Mesenchymal stem cell (in vitro differentiated cells and primary cell): Measurements from ENCODE around the gene VWA7.

Experiments
- DNase-seq: peaks from one replicate; pipeline ENCODE4 v3.0.0-alpha.2; 2013
- H2AFZ ChIP-seq: one replicate; pipeline ENCODE4 v1.6.1; 2013; ENCODE audit warnings: low read depth, mild to moderate bottlenecking, control low read depth, inconsistent platforms, low read length, moderate library complexity
- H2AK5ac ChIP-seq: 2 replicates; pipeline ENCODE4 v1.6.1; 2013; ENCODE audit warnings: low read length, moderate library complexity, mild to moderate bottlenecking, inconsistent platforms; ENCODE audit not compliant: severe bottlenecking
- H2BK120ac ChIP-seq: one replicate; pipeline ENCODE4 v1.6.1; 2013; ENCODE audit warnings: low read depth, mild to moderate bottlenecking, inconsistent platforms, low read length, moderate library complexity
- H2BK12ac ChIP-seq, 2 experiments: one replicate each; pipeline ENCODE4 v1.6.1; 2013; ENCODE audit warnings: inconsistent platforms in 2 of 2, low read length in 2 of 2, mild to moderate bottlenecking in 2 of 2, moderate library complexity in 2 of 2, control low read depth in 1 of 2
- H2BK15ac ChIP-seq: one replicate; pipeline ENCODE4 v1.6.1; 2013; ENCODE audit warnings: mild to moderate bottlenecking, low read depth, inconsistent platforms; ENCODE audit not compliant: poor library complexity, severe bottlenecking
- H2BK5ac ChIP-seq: 2 replicates; pipeline ENCODE4 v1.6.1; 2013; ENCODE audit warnings: low read depth, mild to moderate bottlenecking, low read length, control low read depth, inconsistent platforms; ENCODE audit not compliant: poor library complexity, severe bottlenecking
- H3K14ac ChIP-seq, 2 experiments: one replicate each; pipeline ENCODE4 v1.6.1; 2013; ENCODE audit warnings: inconsistent platforms in 2 of 2, low read length in 2 of 2, control low read depth in 1 of 2, mild to moderate bottlenecking in 1 of 2, moderate library complexity in 1 of 2
- H3K18ac ChIP-seq, 2 experiments: one replicate each; pipeline ENCODE4 v1.6.1; 2013; ENCODE audit warnings: inconsistent platforms in 2 of 2, low read length in 2 of 2, control low read depth in 1 of 2, low read depth in 1 of 2, mild to moderate bottlenecking in 1 of 2
- H3K23ac ChIP-seq, 2 experiments: one replicate each; pipeline ENCODE4 v1.6.1; 2013; ENCODE audit warnings: inconsistent platforms in 2 of 2, low read length in 2 of 2, mild to moderate bottlenecking in 2 of 2, moderate library complexity in 2 of 2, control low read depth in 1 of 2
- H3K27ac ChIP-seq: 2 replicates; pipeline ENCODE4 v1.5.1; 2013; ENCODE audit warnings: mild to moderate bottlenecking, moderate library complexity, low read length, control low read depth, inconsistent platforms; ENCODE audit not compliant: poor library complexity, severe bottlenecking
- H3K27me3 ChIP-seq, 2 experiments: 2 replicates each; pipeline versions ENCODE4 v1.6.1 to v1.7.0; 2013; ENCODE audit warnings: low read length in 2 of 2, mild to moderate bottlenecking in 2 of 2, moderate library complexity in 2 of 2, control low read depth in 1 of 2, inconsistent platforms in 1 of 2; ENCODE audit not compliant: control insufficient read depth in 1 of 2, insufficient read depth in 1 of 2
- H3K36me3 ChIP-seq, 2 experiments: 2 replicates each; pipeline versions ENCODE4 v1.6.1 to v1.7.0; 2013; ENCODE audit warnings: low read length in 2 of 2, control low read depth in 1 of 2, inconsistent platforms in 1 of 2, low read depth in 1 of 2, mild to moderate bottlenecking in 1 of 2; ENCODE audit not compliant: insufficient read depth in 2 of 2, control insufficient read depth in 1 of 2
- H3K4ac ChIP-seq, 2 experiments: one replicate each; pipeline ENCODE4 v1.6.1; 2013; ENCODE audit warnings: inconsistent platforms in 2 of 2, low read length in 2 of 2, mild to moderate bottlenecking in 2 of 2, moderate library complexity in 2 of 2, control low read depth in 1 of 2, low read depth in 1 of 2
- H3K4me1 ChIP-seq: 2 replicates; pipeline ENCODE4 v1.6.1; 2013; ENCODE audit warnings: low read depth, low read length, control low read depth; ENCODE audit not compliant: control insufficient read depth, insufficient read depth
- H3K4me2 ChIP-seq: 2 replicates; pipeline ENCODE4 v1.6.1; 2013; ENCODE audit warnings: low read length, mild to moderate bottlenecking, inconsistent platforms; ENCODE audit not compliant: poor library complexity, severe bottlenecking
- H3K4me3 ChIP-seq, 2 experiments: 2 replicates each; pipeline versions ENCODE4 v1.5.1 to v1.7.0; 2013; ENCODE audit warnings: low read length in 2 of 2, mild to moderate bottlenecking in 2 of 2, control low read depth in 1 of 2, low read depth in 1 of 2; ENCODE audit not compliant: insufficient read depth in 1 of 2
- H3K79me1 ChIP-seq: replicated peaks from 2 replicates; pipeline ENCODE4 v1.6.1; 2013; ENCODE audit warnings: mild to moderate bottlenecking, control low read depth, low read length, inconsistent platforms; ENCODE audit not compliant: poor library complexity, severe bottlenecking
- H3K9ac ChIP-seq: 2 replicates; pipeline ENCODE4 v1.7.0; 2013; ENCODE audit warnings: mild to moderate bottlenecking, low read length, moderate library complexity
- H3K9me3 ChIP-seq: 2 replicates; pipeline ENCODE4 v1.7.0; 2013; ENCODE audit warnings: mild to moderate bottlenecking, low read length; ENCODE audit not compliant: control insufficient read depth
- H4K8ac ChIP-seq: one replicate; pipeline ENCODE4 v1.6.1; 2013; ENCODE audit warnings: inconsistent platforms, mild to moderate bottlenecking, low read length, moderate library complexity
- H4K91ac ChIP-seq: one replicate; pipeline ENCODE4 v1.6.1; 2013; ENCODE audit warnings: mild to moderate bottlenecking, low read length, inconsistent platforms
- WGBS: methylation state at CpG from one replicate; pipeline ENCODE4 v1.1.7; 2013; ENCODE audit warnings: mixed read lengths; 5-methylcytosine and 5-hydroxymethylcytosine counted together

Gene VWA7

GRCh38 chr6:31729979-31730630, 47.0 kb downstream of the VWA7 start:
- no peaks in the 10 kb centered on the region for H3K27me3 ChIP-seq
- H3K9ac ChIP-seq = peak overlapping the region; percentile 98
- peak overlapping the region; percentile 89 for H4K91ac ChIP-seq
- H3K36me3 ChIP-seq = peaks cover 57 to 67% of the 10 kb centered on the region in 2 experiments
- peak overlapping the region; percentile 87 for H2BK15ac ChIP-seq
- peak overlapping the region; percentile 66 to 80 for H3K4ac ChIP-seq
- peak overlapping the region; percentile 96 for H4K8ac ChIP-seq
- WGBS = under 1% methylated on average over 31 of the region's 46 CpGs
- peak overlapping the region; percentile 67 for H3K27ac ChIP-seq
- no peak overlapping the region for H2BK12ac ChIP-seq
- H3K23ac ChIP-seq = no peak overlapping the region
- H3K4me2 ChIP-seq = peak overlapping the region; percentile 82
- H3K4me1 ChIP-seq = peaks cover 22% of the 10 kb centered on the region
- DNase-seq = peak; percentile 92
- H3K4me3 ChIP-seq = peak overlapping the region; percentile 74 to 93
- no peak overlapping the region for H2BK5ac ChIP-seq
- no peak overlapping the region for H2AFZ ChIP-seq
- H3K18ac ChIP-seq = peak overlapping the region; percentile 85 to 89
- peaks cover 19% of the 10 kb centered on the region for H3K79me1 ChIP-seq
- peak overlapping the region; percentile 82 for H2BK120ac ChIP-seq
- peak overlapping the region in 1 of 2 experiments; percentile 56 for H3K14ac ChIP-seq
- H2AK5ac ChIP-seq = no peak overlapping the region
- H3K9me3 ChIP-seq = no peaks in the 10 kb centered on the region

DNA sequence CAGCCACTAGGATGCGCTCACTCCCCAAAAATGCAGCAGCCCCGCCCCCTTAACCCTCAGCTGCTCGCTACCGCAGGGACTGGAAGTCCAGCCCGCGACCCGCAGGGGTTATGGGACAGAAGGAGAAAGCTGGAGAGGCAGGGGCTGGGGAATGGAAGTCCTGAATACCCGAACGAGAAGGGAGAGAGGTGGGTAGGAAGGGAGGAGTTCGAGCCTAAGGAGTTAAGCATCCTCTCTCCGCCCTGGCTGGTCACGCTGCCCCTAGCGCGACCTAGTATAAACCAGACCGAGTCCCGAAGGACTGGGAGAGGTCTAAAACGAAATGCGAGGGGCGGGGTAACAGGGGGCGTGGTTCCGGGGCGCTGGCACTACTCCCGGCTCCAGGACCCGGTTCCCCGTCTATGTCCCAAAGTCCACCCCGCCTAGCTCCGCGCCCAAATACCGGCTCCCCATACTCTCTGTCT, 47.6 kb downstream of the VWA7 start:
- peak overlapping the region; percentile 67 for H3K27ac ChIP-seq
- no peak overlapping the region for H2BK12ac ChIP-seq
- H3K4me2 ChIP-seq = peak overlapping the region; percentile 82
- H3K36me3 ChIP-seq = peaks cover 62 to 67% of the 10 kb centered on the region in 2 experiments
- H3K79me1 ChIP-seq = peaks cover 19% of the 10 kb centered on the region
- H2BK120ac ChIP-seq = peak overlapping the region; percentile 82
- peak overlapping the region; percentile 74 to 93 for H3K4me3 ChIP-seq
- no peaks in the 10 kb centered on the region for H3K27me3 ChIP-seq
- peak overlapping the region; percentile 87 for H2BK15ac ChIP-seq
- peak overlapping the region; percentile 89 for H4K91ac ChIP-seq
- H3K9ac ChIP-seq = peak overlapping the region; percentile 98
- H3K9me3 ChIP-seq = no peaks in the 10 kb centered on the region
- H2AFZ ChIP-seq = no peak overlapping the region
- H4K8ac ChIP-seq = peak overlapping the region; percentile 96
- H3K4me1 ChIP-seq = peaks cover 22% of the 10 kb centered on the region
- peak; percentile 95 for DNase-seq
- H3K18ac ChIP-seq = peak overlapping the region; percentile 85 to 89
- peak overlapping the region; percentile 66 to 80 for H3K4ac ChIP-seq
- WGBS = 0% methylated on average over 8 of the region's 29 CpGs
- H3K14ac ChIP-seq = peak overlapping the region in 1 of 2 experiments; percentile 56
- H2BK5ac ChIP-seq = peak overlapping the region; percentile 15
- no peak overlapping the region for H3K23ac ChIP-seq
- no peak overlapping the region for H2AK5ac ChIP-seq

DNA sequence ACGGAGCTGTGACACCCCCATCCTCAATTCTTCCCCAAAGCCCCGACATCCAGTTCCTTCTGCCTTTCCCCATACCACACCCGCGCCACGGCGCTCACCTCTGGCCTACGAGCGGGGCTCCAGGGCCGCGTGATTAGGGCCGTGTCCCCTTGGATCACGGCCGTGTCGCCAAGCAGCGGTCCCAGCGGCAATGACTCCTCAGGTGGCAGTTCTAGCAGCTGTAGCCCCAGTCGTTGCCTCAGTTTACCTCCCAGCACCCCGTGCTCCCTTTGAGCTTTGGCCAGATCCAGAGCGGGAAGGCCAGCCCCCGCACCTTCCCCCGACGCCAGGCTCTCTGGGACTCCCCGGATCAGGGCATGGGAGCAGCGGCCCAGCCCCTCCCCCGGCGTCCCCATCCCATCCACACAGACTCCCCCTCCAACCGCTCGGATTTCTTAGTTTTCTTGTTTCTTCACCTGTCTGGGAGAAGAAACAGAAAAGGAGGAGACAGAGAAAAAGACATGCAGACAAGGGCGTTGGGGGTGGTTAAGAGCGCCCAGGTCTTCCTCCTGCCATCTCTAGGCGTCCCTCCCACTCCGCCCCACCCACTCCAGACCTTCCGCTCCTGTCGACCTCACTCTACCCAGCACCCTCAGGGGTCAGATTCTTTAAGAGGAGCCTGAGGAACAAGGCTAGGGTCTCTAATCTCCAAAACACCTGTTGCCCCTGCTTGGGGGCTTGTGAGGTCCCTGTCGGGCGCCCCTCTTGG, 48.2 kb downstream of the VWA7 start, which contains the start of gene DDAH2:
Gene DDAH2, minus strand, starts transcription at position 533 of the 748 bp plus-strand sequence. Its CDS starts 138 bp downstream, at position 395.
- no peak within 1 kb of the TSS for H3K23ac ChIP-seq
- peak within 1 kb of the TSS; percentile 82 for H2BK120ac ChIP-seq
- H2BK12ac ChIP-seq = peak within 1 kb of the TSS in 1 of 2 experiments; percentile 55
- peak within 1 kb of the TSS in 1 of 2 experiments; percentile 56 for H3K14ac ChIP-seq
- H2BK5ac ChIP-seq = peak within 1 kb of the TSS; percentile 15
- H3K36me3 ChIP-seq = peaks cover 61 to 64% of the 10 kb centered on the region in 2 experiments
- H3K9ac ChIP-seq = peak within 1 kb of the TSS; percentile 98
- no peak within 1 kb of the TSS for H2AFZ ChIP-seq
- H3K27ac ChIP-seq = peak within 1 kb of the TSS; percentile 67
- peaks cover 19% of the 10 kb centered on the region for H3K79me1 ChIP-seq
- peak within 1 kb of the TSS; percentile 96 for H4K8ac ChIP-seq
- no peaks in the 10 kb centered on the region for H3K27me3 ChIP-seq
- H3K4me2 ChIP-seq = peak within 1 kb of the TSS; percentile 82
- peak within 1 kb of the TSS; percentile 87 for H2BK15ac ChIP-seq
- WGBS = 54% methylated on average over 31 of the region's 36 CpGs
- H3K9me3 ChIP-seq = no peaks in the 10 kb centered on the region
- no peak for DNase-seq
- H3K4ac ChIP-seq = peak within 1 kb of the TSS; percentile 66 to 80
- H3K4me1 ChIP-seq = peaks cover 18% of the 10 kb centered on the region
- H2AK5ac ChIP-seq = no peak within 1 kb of the TSS
- H4K91ac ChIP-seq = peak within 1 kb of the TSS; percentile 89
- H3K18ac ChIP-seq = peak within 1 kb of the TSS; percentile 85 to 89
- H3K4me3 ChIP-seq = peak within 1 kb of the TSS; percentile 74 to 93
